Activated T-cell treated with anti-CD3 and anti-CD28 coated beads for 4 hours (primary cell): ENCODE results near the gene PRM2.
A peak's percentile ranks its signal among the peaks of the same experiment; 100 is the strongest.

Experiments
- DNase-seq: peaks from one replicate; pipeline ENCODE4 v3.0.0-alpha.2; 2020

Gene PRM2

DNA sequence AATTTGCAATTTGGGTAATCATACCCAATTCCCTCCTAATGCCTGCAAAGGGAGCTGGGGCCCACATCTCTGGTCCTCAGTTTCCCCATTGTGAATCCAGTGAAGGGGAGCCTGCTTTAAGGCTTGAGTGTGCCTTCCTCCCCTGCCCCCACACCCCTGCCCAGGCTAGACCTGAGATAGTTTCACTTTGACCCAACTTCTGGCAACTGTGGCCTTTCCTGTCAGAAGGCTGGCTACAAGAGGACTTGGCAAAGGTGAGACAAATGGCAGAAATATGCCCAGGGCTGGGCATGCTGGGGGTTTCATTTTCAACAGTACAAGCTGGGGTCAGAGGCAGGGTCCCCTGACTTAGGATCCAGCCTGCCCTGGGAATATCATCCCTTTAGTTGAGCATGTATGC lies 30.3 kb downstream of the PRM2 start:
- no peak for DNase-seq

DNA sequence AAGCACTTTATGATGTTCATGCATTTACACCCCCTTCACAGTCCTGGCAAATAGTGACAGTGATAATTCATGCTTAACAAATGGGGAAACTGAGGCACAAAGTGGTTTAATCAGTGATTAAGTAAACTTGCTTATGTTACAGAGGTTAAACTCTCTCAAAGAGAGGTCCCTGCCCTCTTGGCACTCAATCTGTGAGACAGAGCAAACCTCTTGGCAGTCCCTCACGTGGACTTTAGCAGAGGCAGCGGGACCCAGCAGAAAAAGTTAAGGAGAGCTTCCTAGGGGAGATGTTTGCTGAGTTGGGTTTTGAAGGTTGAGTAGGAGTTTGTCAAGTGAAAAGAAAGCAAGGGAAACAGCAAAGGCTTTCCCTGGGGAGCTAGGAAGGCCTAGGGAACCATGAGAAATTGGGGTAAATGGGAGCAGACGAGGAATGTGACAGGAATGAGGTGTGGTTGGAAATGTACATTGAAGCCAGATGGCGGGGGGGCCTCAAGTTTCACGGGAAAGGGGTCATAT lies 31.0 kb downstream of the PRM2 start:
- no peak for DNase-seq

DNA sequence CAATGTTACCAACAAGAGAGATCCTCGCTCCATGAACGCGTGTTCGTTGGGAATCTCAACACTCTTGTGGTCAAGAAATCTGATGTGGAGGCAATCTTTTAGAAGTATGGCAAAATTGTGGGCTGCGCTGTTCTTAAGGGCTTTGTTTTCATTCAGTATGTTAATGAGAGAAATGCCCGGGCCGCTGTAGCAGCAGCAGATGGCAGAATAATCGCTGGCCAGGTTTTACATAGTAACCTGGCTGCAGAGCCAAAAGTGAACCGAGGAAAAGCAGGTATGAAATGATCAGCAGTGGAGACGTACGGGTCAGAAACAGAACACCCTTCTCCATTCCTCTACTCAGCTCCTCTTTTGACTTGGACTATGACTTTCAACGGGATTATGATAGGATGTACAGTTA lies 33.6 kb downstream of the PRM2 start:
- DNase-seq, result no peak

- DNase-seq, result no peak
Observed at GRCh38 chr16:11241480-11242204, 34.6 kb downstream of the PRM2 start.

DNA sequence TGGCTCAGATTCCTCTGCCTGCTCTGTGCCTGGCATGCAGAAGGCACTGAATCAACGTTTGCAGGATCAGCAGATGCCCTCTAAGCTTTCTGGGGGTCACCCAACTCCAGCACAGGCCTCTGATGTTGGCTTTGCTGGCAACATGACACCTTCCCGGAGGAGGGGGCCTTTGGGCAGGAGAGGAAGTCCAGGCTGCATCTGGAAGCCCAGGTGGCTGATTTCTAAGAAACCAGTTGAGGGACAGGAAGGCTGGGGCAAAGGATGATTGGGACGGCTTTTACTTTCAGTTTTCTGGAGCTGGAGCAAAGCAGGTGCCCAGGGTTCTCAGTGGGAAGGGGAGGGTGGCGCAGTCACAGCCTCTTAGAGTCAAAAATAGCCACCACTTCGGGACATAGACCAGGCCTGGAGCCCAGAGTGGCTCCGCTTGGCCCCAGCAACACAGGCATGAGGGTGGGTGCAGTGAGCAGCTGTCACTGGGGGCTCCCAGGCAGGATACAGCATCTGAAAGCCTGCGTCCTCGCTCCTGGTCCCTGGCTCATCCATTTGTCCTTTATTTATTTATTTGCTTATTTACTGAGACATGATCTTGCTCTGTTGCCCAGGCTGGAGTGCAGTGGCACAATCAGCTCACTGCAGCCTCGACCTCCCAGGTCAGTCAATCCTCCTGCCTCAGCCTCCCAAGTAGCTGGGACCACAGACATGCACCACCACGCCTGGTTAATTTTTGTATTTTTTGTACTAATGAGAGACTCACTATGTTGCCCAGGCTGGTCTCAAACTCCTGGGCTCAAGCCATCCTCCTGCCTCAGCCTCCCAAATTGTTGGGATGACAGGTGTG lies 35.4 kb downstream of the PRM2 start:
- DNase-seq, result no peak

- DNase-seq, result no peak
Observed at GRCh38 chr16:11239644-11240632, 36.3 kb downstream of the PRM2 start.

GRCh38 chr16:11238272-11239202 lies 37.7 kb downstream of the PRM2 start:
- DNase-seq, result no peak

DNA sequence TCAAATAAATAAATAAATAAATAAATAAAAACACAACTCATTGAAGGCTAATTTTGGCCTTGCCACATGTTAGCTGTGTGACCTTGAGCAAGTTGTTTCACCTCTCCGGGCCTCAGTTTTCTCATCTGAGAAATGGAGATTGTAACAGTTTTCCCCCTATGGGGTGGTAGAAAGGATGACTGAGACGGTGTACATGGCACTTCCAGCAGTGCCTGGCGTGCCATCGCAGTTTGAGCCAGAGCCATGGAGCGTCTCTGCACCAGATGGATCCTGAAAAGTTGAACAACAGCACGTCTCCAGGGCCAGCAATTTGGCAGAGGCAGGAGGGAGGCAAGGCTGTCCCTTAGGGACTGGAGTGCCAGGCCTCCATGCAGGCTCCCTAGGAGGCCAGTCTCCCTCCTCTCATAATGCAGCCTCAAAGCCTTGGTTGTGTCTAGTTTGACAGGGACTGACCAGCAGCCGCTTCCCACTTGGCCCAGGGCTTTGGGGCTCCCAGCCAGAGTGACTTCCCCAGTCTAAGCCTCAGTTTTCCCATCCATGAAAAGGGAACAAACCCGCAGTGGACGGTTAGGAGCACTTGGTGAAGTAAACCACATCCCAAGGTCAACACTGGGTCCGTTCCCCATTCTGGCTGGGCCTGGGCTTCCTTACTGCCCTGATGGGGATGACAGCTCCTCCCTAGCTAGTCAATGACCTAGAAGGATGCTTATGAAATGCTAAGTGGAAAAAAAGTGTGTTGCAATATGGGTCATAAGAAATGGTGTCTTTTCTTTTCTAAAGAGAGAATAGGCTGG lies 39.6 kb downstream of the PRM2 start:
- DNase-seq, result no peak

- DNase-seq, result no peak
Observed at GRCh38 chr16:11235703-11235991, 40.6 kb downstream of the PRM2 start.

DNA sequence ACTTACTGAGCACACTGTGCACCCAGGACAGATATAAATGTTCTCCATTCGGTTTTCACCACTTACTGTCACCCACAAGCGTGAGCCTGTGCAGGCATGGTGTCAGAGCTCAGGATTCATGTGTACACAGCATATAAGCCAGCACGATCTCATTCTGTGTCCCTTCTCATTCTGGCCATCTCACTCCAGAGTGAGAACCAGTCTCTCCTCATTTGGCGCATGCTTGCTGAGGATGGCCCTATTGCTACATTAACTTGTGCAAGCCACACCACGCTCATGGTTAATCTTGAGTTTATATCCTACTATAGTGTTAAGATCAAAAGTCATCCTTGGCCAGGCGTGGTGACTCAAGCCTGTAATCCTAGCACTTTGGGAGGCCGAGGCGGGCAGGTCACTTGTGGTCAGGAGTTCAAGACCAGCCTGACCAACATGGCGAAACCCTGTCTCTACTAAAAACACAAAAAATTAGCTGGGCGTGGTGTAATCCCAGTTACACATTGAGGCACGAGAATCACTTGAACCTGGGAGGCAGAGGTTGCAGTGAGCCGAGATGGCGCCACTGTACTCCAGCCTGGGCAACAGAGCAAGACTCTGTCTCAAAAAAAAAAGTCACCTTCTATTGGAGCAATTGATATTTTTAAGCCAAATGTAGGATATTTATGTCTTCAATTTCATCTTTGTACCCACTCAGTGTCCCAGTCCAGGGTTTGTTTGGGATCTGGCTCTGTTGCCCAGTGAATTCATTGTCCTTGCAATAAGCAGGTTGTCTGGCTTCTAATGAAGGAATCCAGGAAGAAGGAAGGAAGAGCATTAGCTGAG lies 41.2 kb downstream of the PRM2 start:
- DNase-seq, result no peak

DNA sequence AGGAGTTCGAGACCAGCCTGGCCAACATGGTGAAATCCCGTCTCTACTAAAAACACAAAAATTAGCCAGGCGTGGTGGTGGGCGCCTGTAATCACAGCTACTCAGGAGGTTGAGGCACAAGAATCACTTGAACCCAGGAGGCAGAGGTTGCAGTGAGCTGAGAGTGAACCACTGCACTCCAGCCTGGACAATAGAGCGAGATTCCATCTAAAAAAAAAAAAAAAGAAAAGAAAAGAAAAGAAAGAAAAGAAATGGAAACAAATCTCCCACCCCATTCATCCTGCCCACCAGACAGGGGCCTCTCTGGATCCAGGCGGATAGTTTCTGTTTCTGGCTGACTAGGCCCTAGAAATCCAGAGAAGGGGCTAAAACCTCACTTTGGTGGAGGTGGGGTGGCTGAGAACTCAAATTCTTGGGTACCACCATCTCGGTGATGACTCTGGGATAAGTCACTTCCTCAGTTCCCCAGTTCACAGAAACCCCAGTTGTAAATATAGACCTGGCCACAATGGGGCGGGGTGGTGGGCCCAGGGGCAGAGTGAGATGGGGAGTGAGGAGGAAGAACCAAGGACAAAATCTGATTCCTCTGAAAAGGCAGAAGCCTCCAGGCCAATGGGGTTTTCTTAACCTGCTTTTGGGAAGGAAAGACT lies 42.4 kb downstream of the PRM2 start:
- peak; percentile 66 for DNase-seq

GRCh38 chr16:11232852-11233726 lies 43.2 kb downstream of the PRM2 start:
- peak; percentile 85 for DNase-seq

DNA sequence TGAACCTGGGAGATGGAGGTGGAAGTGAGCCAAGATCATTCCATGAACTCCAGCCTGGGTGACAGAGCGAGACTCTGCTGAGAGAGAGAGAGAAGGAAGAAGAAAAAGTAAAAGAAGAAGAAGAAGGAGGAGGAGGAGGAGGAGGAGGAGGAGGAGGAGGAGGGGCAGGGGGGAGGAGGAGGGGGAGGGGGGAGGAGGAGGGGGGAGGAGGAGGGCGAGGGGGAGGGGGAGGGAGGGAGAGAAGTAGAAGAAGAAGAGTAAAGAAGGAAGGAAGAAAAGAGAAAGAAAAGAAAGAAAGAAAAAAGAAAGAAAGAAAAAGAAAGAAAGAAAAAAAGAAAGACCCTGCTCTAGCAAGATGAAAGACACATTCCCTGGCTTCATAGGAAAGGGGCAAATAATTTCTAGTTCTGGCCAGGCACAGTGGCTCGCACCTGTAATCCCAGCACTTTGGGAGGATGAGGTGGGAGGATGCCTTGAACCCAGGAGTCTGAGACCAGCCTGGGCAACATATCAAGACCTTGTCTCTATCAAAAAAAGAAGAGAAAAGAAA lies 43.9 kb downstream of the PRM2 start:
- no peak for DNase-seq

DNA sequence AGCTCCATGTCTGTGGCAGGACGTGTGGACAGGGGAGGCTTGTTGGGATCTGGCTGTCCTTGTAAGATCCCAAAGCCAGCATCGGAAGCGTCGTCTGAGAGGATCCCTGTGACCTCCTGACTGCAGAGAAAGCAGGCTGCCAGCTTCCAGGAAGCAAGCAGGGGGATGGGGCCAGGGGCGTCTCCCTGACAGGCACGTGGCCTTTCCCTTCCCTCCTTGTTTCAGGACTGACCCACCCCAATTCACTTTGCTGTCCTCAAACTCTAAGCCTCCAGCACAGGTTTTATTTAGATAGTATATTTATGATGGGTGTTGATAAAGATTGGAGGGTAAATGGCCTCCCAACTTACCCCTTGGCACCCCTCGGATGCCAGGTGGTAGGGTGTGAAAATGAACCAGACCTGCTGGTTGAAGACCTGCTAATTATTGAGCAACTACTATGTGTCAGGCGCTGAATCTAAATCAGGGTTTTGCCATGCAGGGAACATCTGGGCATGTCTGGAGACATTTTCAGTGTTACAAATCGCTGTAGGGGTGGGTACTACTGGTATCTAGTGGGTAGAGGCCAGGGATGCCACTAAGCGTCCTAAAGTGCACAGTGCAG lies 44.8 kb downstream of the PRM2 start:
- DNase-seq, result no peak

- DNase-seq, result no peak
Observed at GRCh38 chr16:11229906-11230305, 46.4 kb downstream of the PRM2 start.

GRCh38 chr16:11229432-11229831 lies 46.8 kb downstream of the PRM2 start:
- DNase-seq, result no peak

- no peak for DNase-seq
Observed at GRCh38 chr16:11225677-11226549, 50.4 kb downstream of the PRM2 start.
